KBM-7 (cell line): ENCODE measurements around the gene NPAS3.
A peak's percentile ranks its signal among the peaks of the same experiment; 100 is the strongest.

Experiments used
- DNase-seq: peaks from one replicate; pipeline ENCODE4 v3.0.0-alpha.2; 2015
- in situ Hi-C: fragments of 300-500 bp; cut with MboI; formaldehyde crosslinking; loops from 2 replicates; pipeline ENCODE4 v1.14.3; 2020; ENCODE audit warnings: low sequenced_read_pairs, low pct_unique_long_range_greater_than_20kb, mixed read lengths

The NPAS3 gene

GRCh38 chr14:32938719-32939253 is at the start of gene NPAS3:
TSS of gene NPAS3 (plus strand) at chr14:32938879.
- no peak for DNase-seq
- in situ Hi-C loops: no loop called here

DNA sequence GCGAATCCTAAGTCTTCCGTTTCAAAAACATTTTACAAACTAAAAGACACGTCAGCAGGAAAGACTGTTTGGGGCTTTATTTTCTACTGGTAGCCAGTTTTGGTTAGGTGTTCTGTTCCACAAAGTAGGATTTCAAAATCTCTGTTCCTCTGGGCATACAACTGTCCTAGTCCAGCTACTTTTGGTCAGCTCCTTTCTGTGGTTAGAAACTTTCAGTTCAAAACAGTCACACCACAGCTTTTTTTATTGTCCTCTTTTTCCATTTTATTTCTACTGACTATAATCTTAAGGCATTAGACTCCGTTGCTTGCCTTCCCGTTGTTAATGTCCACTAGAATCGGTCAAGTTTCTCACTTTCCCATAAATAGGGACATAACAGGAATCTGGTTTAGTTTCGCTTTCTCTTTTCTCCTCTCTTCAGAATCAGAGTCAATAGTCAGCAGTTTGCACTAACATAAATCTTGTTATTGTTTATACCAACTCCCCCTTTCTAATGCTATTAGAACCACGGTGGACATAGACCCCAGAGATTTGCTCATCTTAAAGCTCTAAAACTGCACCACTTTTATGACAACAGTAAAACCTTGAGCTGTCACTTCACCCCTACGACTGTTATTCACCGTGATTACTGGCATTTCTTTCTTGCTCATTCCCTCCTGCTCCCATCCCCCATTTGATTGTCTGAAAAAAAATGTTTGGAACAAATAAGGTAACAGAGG is 41.5 kb upstream of the NPAS3 start:
- in situ Hi-C loops: no loop called here
- no peak for DNase-seq

DNA sequence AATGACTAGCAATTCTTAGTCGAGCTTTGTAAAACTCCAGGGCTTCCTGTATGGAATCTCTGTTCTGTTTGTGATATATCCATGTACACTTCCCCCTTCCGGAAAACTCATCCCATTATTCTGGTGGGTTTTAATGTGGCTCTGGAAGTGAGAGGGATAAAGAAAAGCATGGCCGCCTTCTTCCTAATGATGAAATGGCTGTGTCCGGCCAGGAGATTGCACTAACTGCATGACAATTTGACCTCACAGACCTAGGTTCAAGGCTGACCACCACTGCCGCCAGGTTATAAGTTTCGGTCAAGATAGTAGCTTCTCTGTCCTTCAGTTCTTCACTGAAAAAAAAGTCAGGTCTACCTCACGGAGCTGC is 41.0 kb upstream of the NPAS3 start:
- DNase-seq: no peak
- in situ Hi-C loops: no loop called here

DNA sequence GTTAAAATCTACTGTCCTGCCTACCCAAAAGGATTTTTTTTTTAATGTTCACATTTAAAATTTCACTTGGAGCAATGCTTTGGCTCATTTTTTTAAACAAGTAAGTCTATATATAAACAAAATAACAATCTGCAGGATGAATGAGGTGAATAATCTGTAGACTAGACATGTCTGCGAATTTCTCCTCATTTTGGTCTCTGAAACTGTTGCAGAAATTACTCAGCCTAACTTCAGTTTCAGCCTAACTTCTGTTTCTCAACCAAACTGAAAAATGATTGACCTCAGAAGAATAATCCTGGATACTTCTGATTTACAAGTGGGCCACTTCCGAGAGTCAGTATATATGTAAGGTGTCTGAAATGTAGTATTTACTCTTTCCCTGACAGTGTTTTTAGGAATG is 39.8 kb upstream of the NPAS3 start:
- no peak for DNase-seq
- in situ Hi-C loops: no loop called here

DNA sequence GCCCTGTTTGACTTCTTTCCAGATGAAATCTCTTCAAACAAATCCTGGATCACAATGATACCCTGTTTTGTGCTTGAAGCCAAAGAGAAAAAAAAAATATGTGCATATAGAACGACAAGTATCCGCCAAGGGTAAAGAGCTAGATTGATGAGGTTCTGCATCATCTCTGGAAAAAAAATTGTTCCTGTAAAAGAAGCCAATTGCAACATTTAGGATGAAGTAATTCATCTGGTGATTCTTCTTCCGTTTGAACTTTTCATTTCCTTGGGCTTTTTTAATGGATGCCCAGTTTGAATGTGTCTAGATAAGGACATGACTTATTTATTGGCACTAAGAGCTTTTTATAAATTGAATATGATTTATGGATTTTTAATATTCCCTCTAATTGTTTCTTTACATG is 38.1 kb upstream of the NPAS3 start:
- in situ Hi-C loops: no loop called here

GRCh38 chr14:32905013-32905412 is 33.7 kb upstream of the NPAS3 start:
- in situ Hi-C loops: no loop called here
- no peak for DNase-seq

More for the DNA sequence above, 38.1 kb upstream of the NPAS3 start:
- no peak for DNase-seq

GRCh38 chr14:32906672-32907071 is 32.0 kb upstream of the NPAS3 start:
- in situ Hi-C loops: no loop called here
- DNase-seq: no peak

DNA sequence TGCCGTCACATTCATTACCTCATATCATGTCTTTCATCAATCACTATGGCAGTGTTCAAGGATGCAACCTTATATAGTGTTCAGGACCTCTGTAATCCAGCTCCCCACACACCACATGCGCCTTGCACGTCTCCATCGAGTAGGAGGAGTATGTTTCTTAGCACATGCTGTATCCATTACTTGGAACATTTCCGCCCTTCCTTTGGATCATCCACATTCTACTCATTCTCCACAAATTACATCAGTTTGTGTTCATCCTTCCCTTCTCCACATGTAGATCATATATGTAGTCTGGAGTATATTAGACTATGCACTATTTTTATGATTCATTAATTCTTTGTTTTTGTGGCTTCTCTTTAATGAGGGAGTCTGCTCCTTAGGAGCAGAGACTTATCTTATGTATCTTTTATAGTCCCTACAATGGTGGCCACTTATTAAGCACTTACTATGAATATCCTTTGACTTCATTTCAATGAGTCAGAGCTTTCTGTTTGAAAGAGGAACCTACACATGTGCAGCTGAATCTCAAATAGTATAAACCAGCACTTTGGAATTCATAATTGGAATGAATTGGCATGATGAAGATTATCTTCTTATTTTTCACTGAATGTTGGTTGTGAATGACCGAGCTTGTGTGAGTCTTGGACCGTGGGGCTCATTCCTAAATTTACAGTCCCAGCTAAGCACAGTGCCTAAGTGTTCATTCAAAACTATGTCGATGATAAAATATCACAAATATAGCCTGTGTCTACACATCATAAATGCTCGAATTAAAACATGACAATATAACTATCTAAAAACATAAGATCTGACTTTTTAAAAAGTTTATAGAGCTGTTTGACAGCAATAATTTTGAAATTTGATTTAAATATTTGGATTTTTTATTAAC is 30.2 kb upstream of the NPAS3 start:
- in situ Hi-C loops: no loop called here
- no peak for DNase-seq

- no peak for DNase-seq
- in situ Hi-C loops: no loop called here
Observed at GRCh38 chr14:32913725-32914124, 25.0 kb upstream of the NPAS3 start.

GRCh38 chr14:32914391-32914790 is 24.3 kb upstream of the NPAS3 start:
- DNase-seq: no peak
- in situ Hi-C loops: no loop called here

DNA sequence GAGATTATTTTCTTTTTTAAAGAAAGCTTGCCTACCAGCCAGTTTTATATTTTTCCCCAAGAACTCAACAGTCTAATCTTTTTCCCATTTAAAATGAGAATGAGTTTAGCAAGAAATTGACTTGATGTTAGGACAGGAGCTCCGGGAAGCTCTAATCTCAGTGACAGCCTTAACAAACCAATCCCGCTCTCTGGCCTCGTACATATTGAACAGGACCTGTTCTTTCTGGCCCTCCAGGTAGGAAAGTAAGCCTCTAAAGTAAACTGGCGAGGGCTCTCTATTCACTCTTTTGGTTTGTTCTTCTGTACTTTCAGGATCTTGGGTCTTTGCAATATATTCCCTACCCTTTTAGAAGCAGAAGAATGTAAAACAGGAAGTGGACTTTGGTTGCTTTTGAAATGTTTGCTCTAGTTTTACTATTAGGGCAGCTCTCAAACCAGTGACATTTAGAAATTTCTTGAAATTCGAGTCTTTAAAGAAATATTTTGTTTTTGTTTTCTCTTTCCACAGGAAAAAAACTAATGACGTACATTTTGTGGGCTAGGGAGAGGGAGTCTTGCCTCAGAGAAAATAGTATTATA is 17.9 kb upstream of the NPAS3 start:
- DNase-seq: no peak
- in situ Hi-C loops: no loop called here

DNA sequence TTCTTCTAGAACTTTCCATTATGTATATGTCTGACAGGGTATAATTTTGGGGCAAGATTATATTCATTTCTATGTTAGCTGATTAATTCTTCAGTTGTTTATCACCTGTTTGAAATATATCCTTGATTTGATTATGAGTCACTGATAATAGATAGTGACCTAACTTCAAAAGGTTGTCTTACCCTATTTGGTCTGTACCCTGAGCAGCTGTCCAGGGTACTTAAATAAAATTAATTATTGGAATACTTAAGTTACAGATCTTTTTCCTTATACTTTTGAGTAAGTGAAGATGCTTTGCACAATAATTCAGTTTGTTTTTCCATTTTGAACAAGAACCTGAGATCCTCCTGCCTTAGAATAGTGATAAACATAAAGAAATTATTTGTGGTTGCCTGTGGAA is 13.2 kb upstream of the NPAS3 start:
- in situ Hi-C loops: no loop called here
- DNase-seq: no peak

DNA sequence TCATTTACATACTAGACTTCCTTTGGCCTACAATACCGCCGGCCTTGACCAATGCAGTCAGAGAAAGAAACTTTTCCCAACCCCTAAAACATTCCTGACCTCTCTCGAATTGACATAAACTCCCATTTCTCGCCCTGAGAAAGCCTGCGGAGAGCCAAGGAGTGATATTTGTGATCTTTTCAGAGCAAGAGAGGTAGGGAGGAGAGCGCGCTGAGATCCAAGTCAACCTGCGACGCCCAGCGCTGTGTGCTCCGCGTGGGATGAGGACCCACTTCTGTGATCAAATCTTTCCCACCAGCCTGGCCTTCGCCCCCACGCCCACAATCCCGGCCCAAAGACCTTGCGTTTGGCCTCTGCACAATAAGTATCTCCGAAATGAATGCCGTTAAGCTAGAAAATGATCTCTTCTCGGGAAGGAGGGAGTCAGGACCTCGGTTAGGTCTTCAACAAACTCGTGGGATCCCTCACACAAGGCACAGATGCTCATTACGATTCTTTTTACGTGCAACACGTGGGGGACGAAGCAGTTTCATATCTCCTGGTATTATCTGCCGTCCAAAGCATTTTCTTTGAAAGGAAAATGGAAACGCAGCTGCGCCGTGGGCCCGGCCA is 6.3 kb upstream of the NPAS3 start:
- in situ Hi-C loops: no loop called here
- no peak for DNase-seq

- DNase-seq: no peak
- in situ Hi-C loops: no loop called here
Observed at GRCh38 chr14:32932914-32933628, 5.6 kb upstream of the NPAS3 start.

DNA sequence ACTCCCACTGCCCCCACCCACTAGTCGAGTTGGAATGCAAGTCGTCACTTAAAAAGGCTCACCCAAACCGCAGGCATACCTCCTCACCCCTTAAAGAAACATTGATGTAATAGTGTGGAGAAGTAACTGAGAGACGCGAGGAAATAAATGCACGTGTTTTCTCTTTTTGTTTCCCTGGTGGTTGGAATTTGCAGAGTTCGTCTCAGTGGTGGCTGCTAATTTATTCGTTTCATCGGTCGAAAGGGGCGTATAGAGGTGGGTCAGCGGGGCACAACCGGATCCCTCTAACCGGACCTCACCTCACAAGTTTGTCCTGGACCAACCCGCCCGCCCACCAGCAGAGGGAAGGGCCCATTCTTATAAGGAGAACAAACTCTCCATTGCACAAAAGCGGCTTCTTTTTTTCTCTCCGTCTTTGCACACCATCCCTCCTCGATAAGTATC is 5.0 kb upstream of the NPAS3 start:
- peak; percentile 29 for DNase-seq
- in situ Hi-C loops: no loop called here

DNA sequence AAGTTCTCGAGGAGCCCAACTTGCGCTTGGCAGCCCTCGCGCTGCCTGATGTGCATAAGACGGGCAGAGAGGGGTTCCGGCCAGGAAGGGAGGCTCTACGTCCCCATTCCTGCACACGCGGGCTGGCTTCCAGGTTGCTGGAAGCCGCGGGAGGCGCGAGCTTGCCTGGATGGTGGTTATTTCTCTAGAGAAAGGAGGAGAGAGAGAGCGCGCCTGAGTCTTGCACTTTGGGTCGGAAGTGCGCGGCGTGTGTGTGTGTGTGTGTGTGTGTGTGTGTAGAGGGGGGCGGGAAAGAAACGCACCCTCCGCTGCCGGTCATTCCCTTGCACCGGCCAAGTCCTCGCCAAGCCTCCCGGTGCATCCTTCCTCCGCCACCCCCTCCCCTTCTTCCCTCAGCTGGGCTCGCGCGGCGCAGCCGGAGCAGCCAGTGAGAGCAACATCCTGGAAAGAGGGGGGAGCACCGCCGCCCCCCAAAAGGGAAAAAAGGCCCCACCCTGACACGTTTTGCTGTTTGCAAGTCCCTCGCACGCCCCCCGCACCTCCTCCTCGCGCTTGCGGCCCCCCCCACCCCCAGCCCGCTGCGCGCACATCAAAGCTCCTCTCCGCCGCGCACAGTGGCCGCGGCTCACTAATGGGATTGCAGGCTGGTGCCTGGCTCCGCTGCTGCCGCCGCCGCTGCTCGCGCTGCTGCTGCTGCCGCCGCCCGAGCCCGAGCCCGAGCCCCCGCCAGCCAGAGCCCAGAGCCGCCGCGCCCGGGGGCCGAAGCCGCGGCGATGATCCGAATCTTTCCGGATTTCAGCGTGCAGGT is 4.4 kb upstream of the NPAS3 start:
- in situ Hi-C loops: no loop called here
- peak; percentile 29 for DNase-seq

DNA sequence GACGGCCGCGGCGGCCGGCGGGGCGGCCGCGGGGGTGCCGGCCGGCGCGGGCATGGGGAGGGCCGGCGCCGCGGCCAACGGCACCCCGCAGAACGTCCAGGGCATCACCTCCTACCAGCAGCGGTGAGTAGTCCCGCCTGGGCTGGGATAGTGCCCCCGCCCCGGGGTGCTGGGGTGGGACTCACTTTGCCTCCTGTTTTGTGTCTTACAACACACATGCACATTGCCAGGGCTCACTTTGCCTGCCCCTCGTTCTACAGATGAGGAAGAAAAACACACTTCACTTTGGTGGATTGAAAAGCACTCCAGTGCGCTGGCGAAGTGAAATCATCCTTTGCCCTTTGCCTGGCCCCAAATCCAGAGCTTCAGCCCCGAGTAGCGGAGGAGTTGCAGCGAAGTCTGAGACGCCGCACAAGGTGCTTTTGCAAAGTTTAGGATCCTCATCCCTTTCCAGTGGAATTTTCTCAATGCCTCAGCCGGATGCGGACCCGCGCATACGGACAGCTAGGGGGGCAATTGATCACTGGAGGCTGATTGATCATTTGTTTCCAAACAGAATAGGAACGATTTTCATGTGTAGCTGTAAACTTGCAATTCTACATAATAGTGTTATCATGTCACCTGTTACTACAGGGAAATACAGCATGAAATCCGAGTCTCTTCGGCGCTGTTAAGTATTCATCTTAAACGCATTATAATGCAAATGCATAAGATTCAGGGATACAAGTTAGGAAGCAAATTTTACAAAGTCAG is 3.6 kb upstream of the NPAS3 start:
- in situ Hi-C loops: no loop called here
- peak; percentile 29 for DNase-seq
